Skeletal muscle tissue (tissue), 4 donors: Measurements from ENCODE around the gene PTPRE. TPM values are rescaled to one million over a fixed set of nuclear protein-coding genes. Genes with fewer than 3 reads are reported as not detected.

ENCODE experiments used
- H3K27ac ChIP-seq: one replicate; pipeline ENCODE4 v1.7.0; 2013; ENCODE audit warnings: mild to moderate bottlenecking, low read depth, low read length, inconsistent platforms
- H3K27me3 ChIP-seq, 3 donors: one replicate each; pipeline ENCODE4 v1.7.0; 2013; ENCODE audit warnings: low read length in 3 of 3; ENCODE audit not compliant: control insufficient read depth in 3 of 3, insufficient read depth in 3 of 3
- H3K36me3 ChIP-seq, 3 donors: one replicate each; pipeline ENCODE4 v1.7.0; 2013; ENCODE audit warnings: low read length in 3 of 3; ENCODE audit not compliant: control insufficient read depth in 3 of 3, insufficient read depth in 3 of 3
- H3K4me1 ChIP-seq, 3 donors: one replicate each; pipeline ENCODE4 v1.7.0; 2013; ENCODE audit warnings: low read length in 3 of 3, mild to moderate bottlenecking in 3 of 3; ENCODE audit not compliant: control insufficient read depth in 3 of 3, insufficient read depth in 3 of 3
- H3K4me3 ChIP-seq, 3 donors: one replicate each; pipeline ENCODE4 v1.7.0; 2013; ENCODE audit warnings: low read length in 3 of 3
- H3K9ac ChIP-seq, 3 donors: one replicate each; pipeline ENCODE4 v1.7.0; 2013; ENCODE audit warnings: low read length in 3 of 3, mild to moderate bottlenecking in 3 of 3, moderate library complexity in 2 of 3, low read depth in 1 of 3
- H3K9me3 ChIP-seq, 3 donors: one replicate each; pipeline ENCODE4 v1.7.0; 2013; ENCODE audit warnings: low read length in 3 of 3; ENCODE audit not compliant: control insufficient read depth in 3 of 3
- total RNA-seq: library from RNA; depleted of rRNA; stranded (reverse); fragments of >200 nt; gene quantifications from one replicate; pipeline ENCODE4 v1.2.3, GENCODE V29; 2014
- donor health status: Osteomylitis.

Gene PTPRE
- total RNA-seq, 1 donor from 2014 or later, result 7.8 TPM

- peaks cover 0 to 4% (median 2%) of the 10 kb centered on the region in 3 donors for H3K4me1 ChIP-seq
- peaks cover 0 to 12% (median 9%) of the 10 kb centered on the region in 3 donors for H3K27me3 ChIP-seq
- H3K9ac ChIP-seq, result no peak overlapping the region
- H3K9me3 ChIP-seq, result no peaks in the 10 kb centered on the region
- H3K36me3 ChIP-seq, result no peaks in the 10 kb centered on the region
- no peak overlapping the region for H3K4me3 ChIP-seq
- H3K27ac ChIP-seq, result no peak overlapping the region
Observed at GRCh38 chr10:127882801-127883459, 24.0 kb upstream of the PTPRE start.

- Histone ChIP-seq H3K27me3 (peaks cover 0 to 14% (median 11%) of the 10 kb centered on the region in 3 donors), H3K27ac (no peak overlapping the region), H3K9me3 (no peaks in the 10 kb centered on the region), H3K4me3 (no peak overlapping the region), H3K36me3 (no peaks in the 10 kb centered on the region), H3K9ac (no peak overlapping the region), H3K4me1 (peaks cover 0 to 4% (median 2%) of the 10 kb centered on the region in 3 donors)
Observed at GRCh38 chr10:127883516-127883915, 23.4 kb upstream of the PTPRE start.

GRCh38 chr10:127884501-127884900, 22.4 kb upstream of the PTPRE start:
- Histone ChIP-seq H3K27me3 (peaks cover under 1 to 18% (median 17%) of the 10 kb centered on the region in 3 donors), H3K9ac (no peak overlapping the region), H3K36me3 (no peaks in the 10 kb centered on the region), H3K27ac (no peak overlapping the region), H3K4me3 (no peak overlapping the region), H3K4me1 (peaks cover 0 to 4% (median 2%) of the 10 kb centered on the region in 3 donors), H3K9me3 (no peaks in the 10 kb centered on the region)

GRCh38 chr10:127886371-127887051, 20.4 kb upstream of the PTPRE start:
- Histone ChIP-seq H3K36me3 (no peaks in the 10 kb centered on the region), H3K9ac (no peak overlapping the region), H3K4me1 (peaks cover 2 to 4% (median 3%) of the 10 kb centered on the region in 3 donors), H3K27me3 (peaks cover 5 to 24% (median 17%) of the 10 kb centered on the region in 3 donors), H3K4me3 (no peak overlapping the region), H3K27ac (no peak overlapping the region), H3K9me3 (no peaks in the 10 kb centered on the region)

GRCh38 chr10:127887541-127888415, 19.1 kb upstream of the PTPRE start:
- Histone ChIP-seq H3K27ac (no peak overlapping the region), H3K27me3 (peaks cover 5 to 24% (median 17%) of the 10 kb centered on the region in 3 donors), H3K4me3 (no peak overlapping the region), H3K4me1 (peaks cover 2 to 4% (median 3%) of the 10 kb centered on the region in 3 donors), H3K36me3 (no peaks in the 10 kb centered on the region), H3K9ac (no peak overlapping the region), H3K9me3 (no peaks in the 10 kb centered on the region)

GRCh38 chr10:127888521-127889312, 18.2 kb upstream of the PTPRE start:
- no peaks in the 10 kb centered on the region for H3K9me3 ChIP-seq
- H3K4me1 ChIP-seq, result peaks cover 2 to 4% (median 3%) of the 10 kb centered on the region in 3 donors
- H3K4me3 ChIP-seq, result no peak overlapping the region
- no peak overlapping the region for H3K9ac ChIP-seq
- H3K27me3 ChIP-seq, result peaks cover 5 to 24% (median 17%) of the 10 kb centered on the region in 3 donors
- H3K27ac ChIP-seq, result no peak overlapping the region
- H3K36me3 ChIP-seq, result no peaks in the 10 kb centered on the region

DNA sequence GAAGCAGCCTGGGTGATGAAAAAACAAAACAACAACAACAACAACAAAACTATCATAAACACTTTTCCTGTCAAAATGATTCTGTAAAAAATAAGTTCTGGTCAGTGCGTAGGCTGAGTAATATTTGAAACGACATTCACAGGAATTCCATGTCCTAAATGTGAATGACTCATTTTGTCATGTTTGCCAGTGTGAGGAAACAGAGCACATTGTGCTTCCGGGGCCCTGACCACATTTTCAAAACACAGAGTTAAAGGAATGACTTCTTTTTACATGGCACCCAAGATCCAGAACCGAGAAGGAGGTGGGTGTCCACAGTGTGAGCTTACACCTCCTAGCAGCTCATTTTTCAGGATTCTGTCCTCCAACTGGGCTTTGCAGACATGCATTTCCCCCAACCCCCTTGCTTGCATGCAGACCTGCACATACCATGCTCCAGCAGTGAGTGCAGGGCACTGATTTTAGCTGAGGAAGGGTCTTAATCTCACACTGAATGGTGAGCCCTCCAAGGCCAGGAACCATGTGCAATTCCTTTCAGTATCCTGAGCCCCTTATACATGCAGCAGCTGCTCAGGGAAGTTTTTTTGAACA, 17.2 kb upstream of the PTPRE start:
- peaks cover 5 to 24% (median 17%) of the 10 kb centered on the region in 3 donors for H3K27me3 ChIP-seq
- H3K4me1 ChIP-seq, result peaks cover 2 to 4% (median 3%) of the 10 kb centered on the region in 3 donors
- no peak overlapping the region for H3K27ac ChIP-seq
- no peaks in the 10 kb centered on the region for H3K9me3 ChIP-seq
- H3K36me3 ChIP-seq, result no peaks in the 10 kb centered on the region
- H3K4me3 ChIP-seq, result no peak overlapping the region
- no peak overlapping the region for H3K9ac ChIP-seq

DNA sequence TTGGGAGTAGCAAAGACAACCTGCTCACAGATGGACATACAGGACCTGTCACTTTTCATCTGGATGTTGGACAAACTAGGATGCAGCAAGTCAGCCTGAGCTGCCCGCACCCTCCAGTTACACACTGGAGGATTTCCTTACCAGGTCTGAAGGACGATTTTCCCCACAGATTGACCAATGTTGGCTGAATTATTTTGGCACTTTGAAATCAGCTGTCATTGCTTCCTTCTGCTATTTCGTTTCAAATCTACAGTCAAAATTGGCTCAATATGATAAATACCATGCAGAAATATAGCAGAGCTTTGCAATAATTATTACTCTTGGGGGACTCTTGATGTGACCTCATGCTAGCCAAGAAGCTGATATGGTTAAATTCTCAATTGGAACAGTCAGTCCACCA, 16.7 kb upstream of the PTPRE start:
- no peak overlapping the region for H3K9ac ChIP-seq
- H3K9me3 ChIP-seq, result no peaks in the 10 kb centered on the region
- peaks cover 2 to 4% (median 3%) of the 10 kb centered on the region in 3 donors for H3K4me1 ChIP-seq
- no peak overlapping the region for H3K27ac ChIP-seq
- H3K36me3 ChIP-seq, result no peaks in the 10 kb centered on the region
- H3K27me3 ChIP-seq, result peaks cover 5 to 24% (median 17%) of the 10 kb centered on the region in 3 donors
- no peak overlapping the region for H3K4me3 ChIP-seq

GRCh38 chr10:127890832-127891334, 16.0 kb upstream of the PTPRE start:
- Histone ChIP-seq H3K36me3 (no peaks in the 10 kb centered on the region), H3K9ac (no peak overlapping the region), H3K27me3 (peaks cover 5 to 24% (median 17%) of the 10 kb centered on the region in 3 donors), H3K4me3 (no peak overlapping the region), H3K27ac (no peak overlapping the region), H3K4me1 (peaks cover 2 to 4% (median 3%) of the 10 kb centered on the region in 3 donors), H3K9me3 (no peaks in the 10 kb centered on the region)
